Putamen (tissue), 1 donor: ENCODE measurements around the gene RSPRY1.

ENCODE experiments used
- DNase-seq: peaks from one replicate; pipeline ENCODE4 v3.0.0-alpha.2; 2016; ENCODE audit warnings: low spot score

Gene RSPRY1

GRCh38 chr16:57224651-57225335 lies 38.7 kb downstream of the RSPRY1 start:
- DNase-seq, result no peak

- DNase-seq, result no peak
These were observed 39.8 kb downstream of the RSPRY1 start for GRCh38 chr16:57225978-57226377.

- no peak for DNase-seq
These were observed 40.8 kb downstream of the RSPRY1 start for GRCh38 chr16:57226701-57227621.

- no peak for DNase-seq
These were observed 43.0 kb downstream of the RSPRY1 start for GRCh38 chr16:57229079-57229478.

GRCh38 chr16:57231821-57232350 lies 45.8 kb downstream of the RSPRY1 start:
- DNase-seq, result no peak

GRCh38 chr16:57233944-57234706 lies 48.0 kb downstream of the RSPRY1 start:
- DNase-seq, result no peak

GRCh38 chr16:57234707-57235092 lies 48.6 kb downstream of the RSPRY1 start:
- no peak for DNase-seq

GRCh38 chr16:57235128-57236021 lies 49.2 kb downstream of the RSPRY1 start:
- no peak for DNase-seq

- no peak for DNase-seq
These were observed 49.9 kb downstream of the RSPRY1 start for GRCh38 chr16:57236022-57236350.

GRCh38 chr16:57238682-57239081 lies 52.6 kb downstream of the RSPRY1 start:
- no peak for DNase-seq

- no peak for DNase-seq
These were observed 53.0 kb downstream of the RSPRY1 start for GRCh38 chr16:57239107-57239506.

- DNase-seq, result no peak
These were observed 54.7 kb downstream of the RSPRY1 start for GRCh38 chr16:57240851-57241250.

- DNase-seq, result no peak
These were observed 56.5 kb downstream of the RSPRY1 start for GRCh38 chr16:57242650-57243049.

- no peak for DNase-seq
These were observed 58.3 kb downstream of the RSPRY1 start for GRCh38 chr16:57244463-57244766.

- peak; percentile 99 for DNase-seq
These were observed 58.8 kb downstream of the RSPRY1 start, which contains the start of gene ARL2BP for GRCh38 chr16:57244767-57245471. Gene ARL2BP (plus strand): TSS chr16:57245259. CDS start chr16:57245368, 109 bp downstream.

GRCh38 chr16:57245472-57246113 lies 59.5 kb downstream of the RSPRY1 start:
- DNase-seq, result no peak

GRCh38 chr16:57251352-57251751 lies 65.2 kb downstream of the RSPRY1 start:
- no peak for DNase-seq

- no peak for DNase-seq
These were observed 66.1 kb downstream of the RSPRY1 start for GRCh38 chr16:57252148-57252721.

GRCh38 chr16:57253466-57253865 lies 67.3 kb downstream of the RSPRY1 start:
- DNase-seq, result no peak
